H1 (cell line): ENCODE data around the gene ADGRL3. TPM values are rescaled to one million over a fixed set of nuclear protein-coding genes. Genes with fewer than 3 reads are reported as not detected.

ENCODE experiments used
- CTCF ChIA-PET: fragments of 300-600 bp; sonication (Branson Sonifier 250); formaldehyde crosslinking; loops from one replicate; lab custom pipeline; 2021; ENCODE audit not compliant: partially characterized antibody; lab: Charles Lee
- POLR2A ChIA-PET: fragments of 300-600 bp; sonication (Branson Sonifier 250); formaldehyde crosslinking; loops from one replicate; lab custom pipeline; 2021; ENCODE audit warnings: inconsistent platforms; ENCODE audit not compliant: partially characterized antibody; lab: Charles Lee
- DNase-seq, 2 experiments: peaks; one replicate each; pipeline versions ENCODE4 v3.0.0 to v3.0.0-alpha.2; 2010 to 2022; ENCODE audit warnings: low spot score in 2 of 2, low read depth in 1 of 2, mixed read lengths in 1 of 2
- FAIRE-seq: peaks from 2 replicates; lab custom pipeline; 2011; peaks lifted over from hg19 to GRCh38; lab: Jason Lieb, UNC
- H2AFZ ChIP-seq: 2 replicates; pipeline ENCODE4 v1.8.1; 2012; ENCODE audit warnings: low read length, inconsistent platforms
- H2AK5ac ChIP-seq: 2 replicates; pipeline ENCODE4 v1.6.1; 2013; ENCODE audit warnings: low read depth, low read length
- H2BK120ac ChIP-seq: replicated peaks from 2 replicates; pipeline ENCODE3; 2013; ENCODE audit warnings: low read depth, low read length, inconsistent platforms
- H2BK12ac ChIP-seq: 2 replicates; pipeline ENCODE4 v1.6.1; 2013; ENCODE audit warnings: low read depth, low read length
- H2BK15ac ChIP-seq: 2 replicates; pipeline ENCODE4 v1.6.1; 2013; ENCODE audit warnings: low read length
- H2BK20ac ChIP-seq: 2 replicates; pipeline ENCODE4 v1.6.1; 2013; ENCODE audit warnings: low read length
- H2BK5ac ChIP-seq: 2 replicates; pipeline ENCODE4 v1.6.1; 2013; ENCODE audit warnings: low read depth, low read length
- H3K14ac ChIP-seq: 2 replicates; pipeline ENCODE4 v1.6.1; 2013; ENCODE audit warnings: inconsistent platforms; ENCODE audit not compliant: insufficient read length
- H3K18ac ChIP-seq: 2 replicates; pipeline ENCODE4 v1.6.1; 2013; ENCODE audit warnings: low read length; ENCODE audit errors: extremely low read depth
- H3K23ac ChIP-seq: 2 replicates; pipeline ENCODE4 v1.6.1; 2013; ENCODE audit warnings: inconsistent platforms; ENCODE audit not compliant: insufficient read length
- H3K23me2 ChIP-seq: 2 replicates; pipeline ENCODE4 v1.6.1; 2013; ENCODE audit warnings: low read depth, low read length
- H3K27ac ChIP-seq: 2 replicates; pipeline ENCODE4 v1.6.1; 2011; ENCODE audit warnings: low read depth, low read length, inconsistent platforms
- H3K27me3 ChIP-seq, 4 experiments: replicated peaks in 1 of 4; 1 replicate in 1 of 4; 2 replicates in 3 of 4; pipeline versions ENCODE4 v1.6.1 to v1.8.1; 2011 to 2013; ENCODE audit warnings: low read length in 3 of 4, mild to moderate bottlenecking in 3 of 4, inconsistent platforms in 2 of 4, mixed read lengths in 2 of 4, moderate library complexity in 1 of 4; ENCODE audit not compliant: control insufficient read depth in 3 of 4, insufficient read depth in 3 of 4; ENCODE audit errors: extremely low read depth in 1 of 4
- H3K36me3 ChIP-seq, 4 experiments: 2 replicates each; pipeline versions ENCODE4 v1.6.1 to v1.8.1; 2011 to 2013; ENCODE audit warnings: mild to moderate bottlenecking in 4 of 4, low read length in 3 of 4, moderate library complexity in 2 of 4, control low read depth in 1 of 4, inconsistent platforms in 1 of 4; ENCODE audit not compliant: insufficient read depth in 4 of 4, control insufficient read depth in 2 of 4
- H3K4ac ChIP-seq: replicated peaks from 2 replicates; pipeline ENCODE3; 2013; ENCODE audit warnings: low read length, low read depth, mixed read lengths, inconsistent platforms; ENCODE audit not compliant: insufficient read length
- H3K4me1 ChIP-seq, 4 experiments: replicated peaks in 1 of 4; 1 replicate in 1 of 4; 2 replicates in 3 of 4; pipeline versions ENCODE4 v1.6.1 to v1.8.1; 2011 to 2013; ENCODE audit warnings: low read length in 3 of 4, inconsistent platforms in 2 of 4, mixed read lengths in 1 of 4; ENCODE audit not compliant: insufficient read depth in 4 of 4, control insufficient read depth in 3 of 4
- H3K4me2 ChIP-seq, 2 experiments: 2 replicates each; pipeline versions ENCODE4 v1.6.1 to v1.8.1; 2011 to 2013; ENCODE audit warnings: low read depth in 2 of 2, low read length in 2 of 2, control low read depth in 1 of 2, inconsistent platforms in 1 of 2, mild to moderate bottlenecking in 1 of 2; ENCODE audit not compliant: insufficient read depth in 1 of 2
- H3K4me3 ChIP-seq, 4 experiments: fragments of 200-600, 300-600 bp in 1 of 4; sonication (generic), shearing (Covaris generic), sonication (Bioruptor Twin) in 1 of 4; 2 replicates each; pipeline versions ENCODE4 v1.5.1 to v1.8.1; 2011 to 2016; ENCODE audit warnings: low read length in 4 of 4, low read depth in 3 of 4, control low read depth in 2 of 4, inconsistent platforms in 2 of 4, mild to moderate bottlenecking in 2 of 4, mixed read lengths in 1 of 4, moderate library complexity in 1 of 4; ENCODE audit not compliant: insufficient read depth in 2 of 4; ENCODE audit errors: extremely low read depth in 1 of 4
- H3K56ac ChIP-seq: replicated peaks from 2 replicates; pipeline ENCODE3; 2013; ENCODE audit warnings: low read depth, mild to moderate bottlenecking, mixed read lengths, low read length, inconsistent platforms; ENCODE audit not compliant: insufficient read length
- H3K79me1 ChIP-seq: 2 replicates; pipeline ENCODE4 v1.6.1; 2013; ENCODE audit warnings: low read depth, low read length, control low read depth
- H3K79me2 ChIP-seq, 2 experiments: 2 replicates each; pipeline versions ENCODE4 v1.6.1 to v1.8.1; 2012 to 2013; ENCODE audit warnings: low read length in 2 of 2, mild to moderate bottlenecking in 2 of 2, inconsistent platforms in 1 of 2; ENCODE audit not compliant: insufficient read depth in 2 of 2, control insufficient read depth in 1 of 2
- H3K9ac ChIP-seq, 4 experiments: replicated peaks in 1 of 4; 1 replicate in 1 of 4; 2 replicates in 3 of 4; pipeline versions ENCODE4 v1.6.1 to v1.8.1; 2011 to 2013; ENCODE audit warnings: low read depth in 3 of 4, low read length in 3 of 4, control low read depth in 2 of 4, mild to moderate bottlenecking in 2 of 4, moderate library complexity in 2 of 4, inconsistent platforms in 1 of 4; ENCODE audit errors: extremely low read depth in 1 of 4
- H3K9me3 ChIP-seq, 2 experiments: 2 replicates each; pipeline versions ENCODE4 v1.6.1 to v1.8.1; 2012 to 2013; ENCODE audit warnings: mild to moderate bottlenecking in 2 of 2, moderate library complexity in 2 of 2, control low read depth in 1 of 2, inconsistent platforms in 1 of 2, low read depth in 1 of 2, low read length in 1 of 2, mixed read lengths in 1 of 2; ENCODE audit not compliant: insufficient read depth in 2 of 2
- H4K20me1 ChIP-seq, 2 experiments: replicated peaks in 1 of 2; 2 replicates each; pipeline versions ENCODE3 to v1.8.1; 2011 to 2013; ENCODE audit warnings: inconsistent platforms in 2 of 2, low read length in 2 of 2, mild to moderate bottlenecking in 1 of 2; ENCODE audit not compliant: insufficient read depth in 2 of 2, control insufficient read depth in 1 of 2
- H4K5ac ChIP-seq: 2 replicates; pipeline ENCODE4 v1.6.1; 2013; ENCODE audit warnings: low read length, low read depth, mixed read lengths, inconsistent platforms; ENCODE audit not compliant: insufficient read length
- H4K8ac ChIP-seq: 2 replicates; pipeline ENCODE4 v1.8.0; 2013; ENCODE audit warnings: mild to moderate bottlenecking, moderate library complexity, low read length, inconsistent platforms; ENCODE audit not compliant: insufficient read depth; ENCODE audit errors: extremely low read depth
- H4K91ac ChIP-seq: replicated peaks from 2 replicates; pipeline ENCODE3; 2013; ENCODE audit warnings: low read length, mixed read lengths, inconsistent platforms; ENCODE audit not compliant: insufficient read length
- CBX8 ChIP-seq: fragments of 300-800, 300-1000 bp; sonication (generic); IDR thresholded peaks from 2 replicates; pipeline ENCODE4 v1.7.1; 2016; ENCODE audit warnings: low read depth, low read length, borderline replicate concordance
- GABPA ChIP-seq: IDR thresholded peaks from 2 replicates; pipeline ENCODE4 v1.6.1; 2011; ENCODE audit warnings: mild to moderate bottlenecking, low read length, moderate library complexity, borderline replicate concordance; ENCODE audit not compliant: insufficient read depth
- NRF1 ChIP-seq: IDR thresholded peaks from 2 replicates; pipeline ENCODE4 v1.6.1; 2011; ENCODE audit warnings: mild to moderate bottlenecking, low read depth, low read length, improper control_type of control experiment
- RAD21 ChIP-seq, 2 experiments: IDR thresholded peaks in 1 of 2; conservative IDR thresholded peaks in 1 of 2; 2 replicates each; pipeline ENCODE4 v1.6.1; 2011; ENCODE audit warnings: low read depth in 2 of 2, low read length in 2 of 2, improper control_type of control experiment in 1 of 2, inconsistent platforms in 1 of 2, mild to moderate bottlenecking in 1 of 2, moderate library complexity in 1 of 2
- RFX5 ChIP-seq: IDR thresholded peaks from 2 replicates; pipeline ENCODE4 v1.6.1; 2011; ENCODE audit warnings: low read depth, low read length, improper control_type of control experiment, borderline replicate concordance
- SIRT6 ChIP-seq: IDR thresholded peaks from one replicate; pipeline ENCODE4 v1.7.1; 2012; ENCODE audit warnings: low read length, inconsistent platforms
- SP2 ChIP-seq: IDR thresholded peaks from 2 replicates; pipeline ENCODE4 v1.6.1; 2012; ENCODE audit warnings: mild to moderate bottlenecking, low read length, inconsistent platforms
- SP4 ChIP-seq: IDR thresholded peaks from 2 replicates; pipeline ENCODE4 v1.6.1; 2012; ENCODE audit warnings: low read length, inconsistent platforms
- TAF1 ChIP-seq: IDR thresholded peaks from 2 replicates; pipeline ENCODE4 v1.6.1; 2011; ENCODE audit warnings: mild to moderate bottlenecking, low read depth, low read length
- WGBS, 2 experiments: shearing (Covaris generic) in 1 of 2; methylation state at CpG; one replicate each; pipeline versions ENCODE4 v1.1.6 to v1.1.7; 2013 to 2015; ENCODE audit warnings: low lambda C conversion rate in 2 of 2, mixed read lengths in 2 of 2, inconsistent platforms in 1 of 2, low coverage in 1 of 2, missing lambda C conversion rate in 1 of 2; ENCODE audit not compliant: insufficient replicate concordance in 2 of 2, insufficient coverage in 1 of 2, insufficient read length in 1 of 2; ENCODE audit errors: extremely low coverage in 1 of 2, missing lambda C conversion rate in 1 of 2; 5-methylcytosine and 5-hydroxymethylcytosine counted together
- polyA plus RNA-seq, 7 experiments: library from polyadenylated mRNA; depleted of rRNA in 3 of 7; stranded (reverse) in 5 of 7; unstranded in 2 of 7; fragments of >200 nt in 5 of 7; fragments of 200-250 nt in 2 of 7; gene quantifications; 1 replicate in 5 of 7; 2 replicates in 1 of 7; 4 replicates in 1 of 7; pipeline versions ENCODE4 v1.2.1 to v1.2.3, GENCODE V29; 2011 to 2013; ENCODE audit warnings: missing spikeins in 2 of 7, mixed read lengths in 2 of 7
- total RNA-seq: library from RNA; stranded (reverse); fragmentation: NEBNext Ultra II Directional; extraction: Animal tissue kit (Norgen Biotek cat#: 25700); gene quantifications from 2 replicates; pipeline ENCODE4 v1.2.1, GENCODE V29; 2021
- TF ChIP-seq, protein P1 (sequence below): IDR thresholded peaks from 2 replicates; pipeline ENCODE4 v1.6.1; 2011; ENCODE audit warnings: low read depth, mild to moderate bottlenecking, low read length; ENCODE audit not compliant: insufficient read depth
- TF ChIP-seq, protein P2 (sequence below): IDR thresholded peaks from 2 replicates; pipeline ENCODE4 v1.6.1; 2011; ENCODE audit warnings: low read length, improper control_type of control experiment

ADGRL3 gene
- total and polyA plus RNA-seq, 2 of the 8 experiments (the other 6 are each of a cell fraction or from before 2014, with no cell fraction given): 6.6 to 13.0 TPM

DNA sequence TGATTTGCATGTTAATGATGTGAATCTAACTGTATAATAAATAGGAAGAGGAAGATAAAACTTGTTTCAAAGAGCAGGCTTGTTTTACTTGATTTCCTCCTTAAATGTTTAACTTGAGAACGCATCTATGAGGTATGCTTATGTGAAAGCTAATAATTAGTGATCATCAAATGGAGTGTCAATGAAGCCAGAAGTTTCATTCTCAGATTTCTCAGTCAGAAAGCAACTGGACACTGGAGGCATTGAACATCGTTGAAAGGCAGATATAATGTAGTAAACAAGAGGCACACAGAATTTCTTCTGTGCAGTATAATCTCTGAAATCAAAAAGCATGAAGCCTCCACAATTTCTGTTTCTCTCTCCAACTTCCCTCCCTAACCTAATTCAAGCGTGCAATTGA lies 672.9 kb downstream of the ADGRL3 start:
- H4K5ac ChIP-seq: no peak overlapping the region
- H3K9ac ChIP-seq: no peak overlapping the region
- H2BK5ac ChIP-seq: no peak overlapping the region
- no peak overlapping the region for H3K4me2 ChIP-seq
- no peak overlapping the region for H3K56ac ChIP-seq
- H3K9me3 ChIP-seq: no peaks in the 10 kb centered on the region
- H3K79me1 ChIP-seq: no peaks in the 10 kb centered on the region
- H2BK15ac ChIP-seq: no peak overlapping the region
- ChIA-PET POLR2A (no interaction called here), CTCF (no interaction called here)
- H4K8ac ChIP-seq: no peak overlapping the region
- no peak overlapping the region for H2BK12ac ChIP-seq
- WGBS, 2 experiments: 86% methylated on average over 3 of the region's 3 CpGs; no CpG with 5 or more reads in 1 of the 2 experiments
- no peak overlapping the region for H4K91ac ChIP-seq
- no peak overlapping the region for H3K4me3 ChIP-seq
- no peak overlapping the region for H3K23ac ChIP-seq
- 0 out of 2 replicates have a peak, but pooled peaks cover 2% of the 10 kb centered on the region for H3K23me2 ChIP-seq
- no peak overlapping the region for H2BK20ac ChIP-seq
- no peak overlapping the region; the same call in 1 of the 2 replicates for H3K18ac ChIP-seq
- no peak overlapping the region for H2AK5ac ChIP-seq
- DNase-seq (no peak), FAIRE-seq (no peak)
- H3K27ac ChIP-seq: no peak overlapping the region
- no peak overlapping the region for H2BK120ac ChIP-seq
- H4K20me1 ChIP-seq: no peaks in the 10 kb centered on the region
- no peaks in the 10 kb centered on the region for H3K79me2 ChIP-seq
- H3K27me3 ChIP-seq: no peaks in the 10 kb centered on the region
- H3K14ac ChIP-seq: no peak overlapping the region
- H2AFZ ChIP-seq: no peak overlapping the region
- H3K4ac ChIP-seq: no peak overlapping the region
- peaks cover 0 to 5% (median 0%) of the 10 kb centered on the region in 4 experiments; a peak in 1 of 7 replicates for H3K4me1 ChIP-seq
- no peaks in the 10 kb centered on the region for H3K36me3 ChIP-seq
- no peak for TF ChIP-seq SP2
- no peak for TF ChIP-seq TAF1
- TF ChIP-seq GABPA: no peak
- TF ChIP-seq NRF1: no peak
- TF ChIP-seq, protein P1, sequence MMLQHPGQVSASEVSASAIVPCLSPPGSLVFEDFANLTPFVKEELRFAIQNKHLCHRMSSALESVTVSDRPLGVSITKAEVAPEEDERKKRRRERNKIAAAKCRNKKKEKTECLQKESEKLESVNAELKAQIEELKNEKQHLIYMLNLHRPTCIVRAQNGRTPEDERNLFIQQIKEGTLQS: no peak
- TF ChIP-seq SIRT6: no peak
- no peak for TF ChIP-seq CBX8
- TF ChIP-seq RAD21 (IDR thresholded peaks at IDR 0.05 in 1 of 2, conservative IDR thresholded peaks at IDR 0.05 in 1 of 2; ENCODE audit: low read depth in 2 of 2, low read length in 2 of 2): no peak
- no peak for TF ChIP-seq SP4
- TF ChIP-seq, protein P2, sequence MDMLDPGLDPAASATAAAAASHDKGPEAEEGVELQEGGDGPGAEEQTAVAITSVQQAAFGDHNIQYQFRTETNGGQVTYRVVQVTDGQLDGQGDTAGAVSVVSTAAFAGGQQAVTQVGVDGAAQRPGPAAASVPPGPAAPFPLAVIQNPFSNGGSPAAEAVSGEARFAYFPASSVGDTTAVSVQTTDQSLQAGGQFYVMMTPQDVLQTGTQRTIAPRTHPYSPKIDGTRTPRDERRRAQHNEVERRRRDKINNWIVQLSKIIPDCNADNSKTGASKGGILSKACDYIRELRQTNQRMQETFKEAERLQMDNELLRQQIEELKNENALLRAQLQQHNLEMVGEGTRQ: no peak
- no peak for TF ChIP-seq RFX5
